GM12892 (cell line): ENCODE results near the gene CCL14.
"Not testable (repeated sequence)": the region's sequence is repeated elsewhere in the genome, so short reads cannot be mapped to it uniquely, and the experiment has no call there.

Source experiments
- DNase-seq: peaks from one replicate; pipeline ENCODE4 v3.0.0; 2011; ENCODE audit not compliant: insufficient read length
- FAIRE-seq: peaks from 2 replicates; lab custom pipeline; 2011; peaks lifted over from hg19 to GRCh38; lab: Jason Lieb, UNC
- POLR2A ChIP-seq: IDR thresholded peaks from 2 replicates; pipeline ENCODE4 v1.6.1; 2011; ENCODE audit warnings: low read depth, low read length, control low read depth
- POLR2AphosphoS5 ChIP-seq: IDR thresholded peaks from 2 replicates; pipeline ENCODE4 v1.6.1; 2011; ENCODE audit warnings: low read depth, low read length, control low read depth
- TAF1 ChIP-seq: IDR thresholded peaks from 2 replicates; pipeline ENCODE4 v1.6.1; 2011; ENCODE audit warnings: low read depth, mild to moderate bottlenecking, control low read depth, low read length, borderline replicate concordance

CCL14 gene

DNA sequence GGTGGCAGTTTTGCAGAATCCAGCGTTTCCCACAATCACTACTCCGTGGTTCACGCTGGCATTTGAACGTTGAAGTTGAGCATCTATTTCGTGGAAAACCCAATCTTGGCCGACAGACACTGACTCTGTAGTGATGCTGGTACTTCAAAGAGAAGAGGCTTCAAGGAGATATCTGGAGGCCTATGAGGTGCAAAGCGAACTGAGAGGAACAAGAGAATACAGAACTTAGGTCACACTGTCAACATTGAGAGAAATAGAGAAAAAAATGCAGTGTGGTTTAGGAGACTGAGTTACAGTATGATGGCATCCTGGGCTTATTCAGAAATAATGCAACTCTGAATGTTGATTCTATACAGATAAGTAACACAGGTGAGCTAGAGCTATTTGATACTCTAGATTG is 21.3 kb downstream of the CCL14 start:
- DNase-seq = no peak
- TF ChIP-seq TAF1 (no peak), POLR2AphosphoS5 (no peak), POLR2A (no peak)
- FAIRE-seq = no peak

DNA sequence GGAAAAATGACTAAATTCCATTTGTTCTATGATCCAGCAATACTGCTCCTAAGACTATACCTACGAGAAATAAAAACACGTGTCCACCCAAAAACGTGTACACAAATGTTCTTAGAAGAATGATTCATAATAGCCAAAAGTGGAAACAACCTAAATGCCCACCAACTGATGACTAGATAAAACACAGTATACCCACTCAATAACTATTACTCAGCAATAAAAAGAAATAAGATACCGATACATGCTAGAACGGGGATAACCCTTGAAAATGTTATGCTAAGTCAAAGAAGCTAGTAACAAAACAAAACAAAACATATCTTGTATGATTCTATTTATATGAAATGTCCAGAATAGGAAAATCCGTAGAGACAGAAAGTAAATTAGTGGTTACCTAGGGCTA is 22.9 kb downstream of the CCL14 start:
- DNase-seq (no peak), FAIRE-seq (no peak)
- TF ChIP-seq POLR2A = no peak

DNA sequence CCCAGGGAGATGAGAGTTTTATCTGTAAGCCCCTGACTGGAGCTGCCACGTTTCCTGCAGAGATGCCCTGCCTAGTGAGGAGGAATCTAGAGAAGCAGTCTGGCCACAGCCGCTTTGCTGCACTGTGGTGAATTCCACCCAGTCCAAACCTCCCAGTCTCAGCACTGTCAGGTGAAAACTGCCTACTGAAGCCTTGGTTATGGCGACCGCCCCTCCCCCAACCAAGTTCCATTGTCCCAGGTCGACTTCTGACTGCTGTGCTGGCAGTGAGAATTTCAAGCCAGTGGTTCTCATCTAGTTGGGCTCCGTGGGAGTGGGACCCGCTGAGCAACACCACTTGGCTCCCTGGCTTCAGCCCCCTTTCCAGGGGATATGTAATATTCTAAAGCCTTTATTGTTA is 32.8 kb downstream of the CCL14 start:
- FAIRE-seq (no peak), DNase-seq (no peak)
- TF ChIP-seq TAF1 (no peak), POLR2A (no peak), POLR2AphosphoS5 (no peak)

DNA sequence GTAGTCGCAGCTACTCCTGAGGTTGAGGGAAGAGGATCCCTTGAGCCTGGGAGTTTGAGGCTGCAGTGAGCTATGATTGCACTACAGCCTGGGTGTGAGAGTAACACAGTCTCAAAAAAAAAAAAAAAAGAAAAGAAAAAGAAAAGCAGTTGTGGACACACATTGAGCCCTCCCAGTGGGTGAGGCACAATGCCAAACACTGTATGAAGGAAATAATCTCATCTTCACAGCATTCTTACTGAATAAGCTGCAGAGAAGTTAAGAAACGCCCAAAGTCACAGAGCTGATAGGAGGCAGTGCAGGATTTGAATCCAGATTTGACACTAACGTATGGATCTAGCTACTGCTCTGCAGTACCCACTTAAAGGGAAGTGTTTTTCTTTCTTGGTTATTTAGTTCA is 37.1 kb downstream of the CCL14 start:
- FAIRE-seq = no peak
- no peak for DNase-seq
- TF ChIP-seq POLR2A = no peak
- TF ChIP-seq POLR2AphosphoS5 = no peak
- TF ChIP-seq TAF1 = no peak

DNA sequence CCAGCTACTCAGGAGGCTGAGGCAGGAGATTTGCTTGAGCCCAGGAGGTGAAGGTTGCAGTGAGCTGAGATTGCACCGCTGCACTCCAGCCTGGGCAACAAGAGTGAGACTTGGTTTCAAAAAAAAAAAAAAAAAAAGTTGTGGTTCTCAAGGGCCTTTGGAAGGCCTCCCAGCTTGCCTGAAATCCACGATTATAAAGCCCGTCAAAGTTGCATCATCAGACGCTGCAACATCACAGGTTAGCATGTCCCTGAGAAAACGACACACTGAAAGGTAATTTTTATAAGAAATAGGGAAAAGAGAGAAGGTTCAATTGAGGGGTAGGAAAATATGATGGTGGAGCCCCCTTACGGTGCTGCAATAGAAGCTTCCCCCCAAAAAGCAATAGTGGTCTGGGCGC is 38.4 kb downstream of the CCL14 start:
- no peak for TF ChIP-seq TAF1
- no peak for TF ChIP-seq POLR2AphosphoS5
- TF ChIP-seq POLR2A = no peak
- DNase-seq (no peak), FAIRE-seq (no peak)

DNA sequence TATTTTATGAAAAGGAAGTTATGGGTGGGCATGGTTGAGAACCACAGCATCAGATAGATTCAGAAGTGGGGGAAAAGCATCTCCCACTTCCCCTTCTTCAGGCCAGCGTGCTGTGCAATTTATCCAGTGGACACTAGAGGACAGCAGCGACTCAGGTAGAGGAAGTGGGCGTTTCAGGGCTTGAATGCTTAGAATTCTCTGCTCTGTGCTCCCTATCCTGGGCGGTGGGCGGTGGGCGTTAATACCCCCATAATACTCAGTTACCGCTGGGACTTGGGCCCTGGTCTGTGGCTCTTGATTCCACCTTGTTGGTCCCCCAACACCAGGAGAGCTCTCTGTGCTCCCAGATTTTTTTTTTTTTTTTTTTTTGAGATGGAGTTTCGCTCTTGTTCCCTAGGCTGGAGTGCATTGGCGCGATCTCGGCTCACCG is 39.4 kb downstream of the CCL14 start:
- DNase-seq = no peak
- no peak for FAIRE-seq
- TF ChIP-seq POLR2A (no peak), POLR2AphosphoS5 (no peak), TAF1 (no peak)

DNA sequence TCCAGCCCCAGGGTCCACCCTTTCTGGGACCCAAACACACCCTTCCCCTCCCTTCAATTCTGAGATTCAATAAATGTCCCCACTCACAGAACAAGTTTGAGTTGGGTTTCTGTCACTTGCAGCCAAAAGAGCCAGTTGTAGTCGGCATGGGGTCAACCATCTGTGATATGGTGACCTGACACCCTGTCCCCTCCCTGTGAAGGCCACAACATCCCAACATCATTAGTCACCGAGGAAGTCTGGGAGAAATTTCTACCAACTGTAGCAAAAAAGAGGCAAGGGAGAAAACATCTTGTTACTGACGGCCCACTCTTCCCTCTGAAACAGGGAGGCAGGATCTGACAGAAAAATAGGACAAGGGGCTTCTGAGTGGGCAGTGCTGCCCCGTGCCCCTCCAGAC is 42.4 kb downstream of the CCL14 start:
- no peak for DNase-seq
- no peak for FAIRE-seq
- TF ChIP-seq POLR2A = no peak

DNA sequence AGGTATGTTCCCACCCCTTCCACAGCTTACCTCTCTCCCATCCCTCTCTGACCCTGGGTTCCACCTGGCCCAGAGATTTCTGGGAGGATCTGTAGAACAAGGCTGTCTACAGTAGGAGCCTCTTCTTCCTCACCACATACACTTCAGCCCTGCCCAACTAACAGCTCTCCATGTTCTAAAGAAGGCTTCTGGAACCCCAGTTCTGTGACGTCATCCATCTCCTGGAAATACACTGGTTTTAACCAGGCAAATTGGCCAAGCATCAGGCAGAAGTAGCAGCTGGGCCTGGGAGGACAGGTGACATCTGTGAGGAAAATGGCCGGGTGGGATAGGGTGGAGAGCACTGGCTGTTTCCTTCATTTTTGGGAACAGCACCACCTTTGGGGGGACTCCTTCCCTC is 43.0 kb downstream of the CCL14 start, which contains the start of gene LYZL6:
LYZL6 (minus strand) TSS at position 177 of the 400 bp plus-strand sequence. CDS start 4,357 bp downstream, outside the sequence.
- FAIRE-seq (no peak), DNase-seq (no peak)
- TF ChIP-seq POLR2AphosphoS5 (no peak), POLR2A (no peak), TAF1 (no peak)

DNA sequence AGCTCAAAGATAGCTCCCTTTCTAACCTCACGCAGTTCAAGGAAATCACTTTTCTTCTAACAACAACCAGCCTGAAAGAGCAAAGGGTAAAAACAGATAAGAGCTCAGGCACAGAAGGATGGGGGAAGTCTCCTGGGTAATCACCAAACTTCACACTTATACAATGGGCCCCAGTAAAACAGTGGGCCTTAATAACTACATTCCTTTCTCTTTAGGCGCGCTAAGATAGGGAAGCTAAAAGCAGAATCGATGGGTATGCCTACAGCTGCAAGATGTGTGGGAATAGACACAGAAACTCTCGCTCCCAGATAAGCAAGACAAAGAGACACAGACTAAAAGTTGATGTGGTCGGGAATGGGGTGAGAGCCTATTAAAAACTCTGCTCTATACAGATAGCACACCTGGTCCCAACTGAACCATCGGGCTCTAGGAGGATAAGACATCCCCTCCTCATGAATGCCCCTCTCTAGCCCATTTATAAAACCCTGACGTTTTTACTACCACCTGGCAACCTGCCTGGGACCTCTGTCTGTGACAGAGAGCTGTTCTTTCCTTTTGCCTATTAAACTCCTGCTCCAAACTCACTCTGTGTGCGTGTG is 43.8 kb downstream of the CCL14 start:
- TF ChIP-seq TAF1 (no peak), POLR2AphosphoS5 (no peak), POLR2A (no peak)
- DNase-seq (no peak), FAIRE-seq (no peak)

DNA sequence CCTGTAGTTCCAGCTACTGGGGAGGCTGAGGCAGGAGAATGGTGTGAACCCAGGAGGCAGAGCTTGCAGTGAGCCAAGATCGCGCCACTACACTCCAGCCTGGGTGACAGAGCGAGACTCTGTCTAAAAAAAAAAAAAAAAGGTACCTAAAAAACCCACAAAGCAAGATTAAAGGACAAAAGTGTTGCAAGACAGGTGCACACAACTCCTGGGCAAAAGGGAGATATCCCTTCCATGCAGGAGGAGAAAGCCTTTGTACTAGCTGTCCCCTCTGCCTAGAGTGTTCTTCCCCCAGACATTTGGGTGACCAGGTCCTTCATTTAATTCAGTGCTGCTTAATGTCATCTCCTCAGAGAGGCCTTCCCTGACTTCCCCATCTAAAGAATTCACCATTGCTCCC is 48.0 kb downstream of the CCL14 start:
- DNase-seq, FAIRE-seq: not testable (repeated sequence)

DNA sequence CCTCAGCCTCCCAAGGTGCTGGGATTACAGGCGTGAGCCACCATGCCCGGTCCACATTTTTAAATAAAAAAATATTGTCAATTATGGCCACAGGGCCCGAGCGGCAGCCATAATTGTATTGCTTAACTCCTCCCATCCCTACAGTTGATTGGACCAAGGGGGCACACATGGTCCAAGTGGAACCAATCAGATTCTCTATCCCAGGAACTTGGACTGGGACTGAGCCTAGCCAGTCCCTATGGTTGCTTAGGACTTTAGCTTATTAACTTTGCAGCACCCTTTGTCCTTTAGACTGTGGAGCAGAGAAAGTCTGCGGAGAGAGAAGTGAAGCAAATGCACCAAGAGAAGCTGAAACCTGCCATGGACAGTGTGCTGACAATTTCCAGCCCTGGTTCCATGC is 50.5 kb downstream of the CCL14 start:
- no peak for DNase-seq
- TF ChIP-seq POLR2AphosphoS5 = no peak
- no peak for TF ChIP-seq TAF1
- no peak for FAIRE-seq

DNA sequence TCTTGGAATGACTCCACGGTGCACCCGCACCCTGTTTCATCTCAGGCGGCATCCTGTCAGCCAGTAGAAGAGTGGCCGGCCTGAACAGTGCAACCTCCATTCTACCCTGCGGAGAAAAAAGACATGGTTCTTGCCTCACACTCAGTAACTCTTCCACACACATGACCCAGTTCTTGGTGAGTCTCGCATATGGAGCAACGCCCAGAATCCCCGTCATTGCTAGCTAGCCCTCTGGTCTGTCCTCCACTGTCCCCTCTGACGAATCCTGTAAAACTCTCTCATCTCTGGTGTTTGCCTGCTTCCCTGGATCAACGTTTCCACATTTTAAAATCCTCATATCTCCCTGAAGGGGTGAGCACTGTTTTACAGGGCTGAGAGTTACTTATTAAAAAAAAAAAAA is 51.8 kb downstream of the CCL14 start:
- no peak for FAIRE-seq

More for the DNA sequence above, 51.8 kb downstream of the CCL14 start:
- DNase-seq = no peak
- TF ChIP-seq TAF1 = no peak
